Measurements from ENCODE around the gene NLRC5.
"Not testable (repeated sequence)": the region's sequence is repeated elsewhere in the genome, so short reads cannot be mapped to it uniquely, and the experiment has no call there.

The NLRC5 gene

GRCh38 chr16:56988161-56988947, 1.0 kb upstream of the NLRC5 start:
- DNase-seq (ENCODE audit: low read depth in 1 of 2, low spot score in 1 of 2): no peak
- no peak for TF ChIP-seq JUND (IDR thresholded peaks at IDR 0.05; ENCODE audit: low read depth)
- in situ Hi-C loops (cut with HindIII; ENCODE audit: low pct_unique_long_range_greater_than_20kb, low sequenced_read_pairs): no loop called here

DNA sequence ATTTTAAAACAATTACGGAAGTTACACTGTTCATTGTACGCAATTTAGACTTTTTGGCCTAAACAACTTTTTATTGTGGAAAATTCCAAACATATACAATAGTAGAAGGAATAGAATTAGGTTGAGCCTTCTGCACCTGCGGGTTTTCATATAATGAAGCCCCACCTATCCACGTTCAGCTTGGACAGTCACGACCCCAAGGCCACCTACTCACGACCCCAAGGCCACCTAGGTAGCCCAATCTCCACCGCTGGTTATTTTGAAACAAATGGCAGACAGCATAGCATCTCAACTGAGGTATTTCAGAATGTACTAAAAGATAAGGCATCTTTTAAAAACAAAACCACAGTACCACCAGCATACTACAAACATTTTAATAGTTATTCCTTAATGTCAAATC, 631 bp downstream of the NLRC5 start:
- no peak for TF ChIP-seq JUND (IDR thresholded peaks at IDR 0.05; ENCODE audit: low read depth)
- no peak for DNase-seq (ENCODE audit: low read depth in 1 of 2, low spot score in 1 of 2)
- in situ Hi-C loops (cut with HindIII; ENCODE audit: low pct_unique_long_range_greater_than_20kb, low sequenced_read_pairs): no loop called here

DNA sequence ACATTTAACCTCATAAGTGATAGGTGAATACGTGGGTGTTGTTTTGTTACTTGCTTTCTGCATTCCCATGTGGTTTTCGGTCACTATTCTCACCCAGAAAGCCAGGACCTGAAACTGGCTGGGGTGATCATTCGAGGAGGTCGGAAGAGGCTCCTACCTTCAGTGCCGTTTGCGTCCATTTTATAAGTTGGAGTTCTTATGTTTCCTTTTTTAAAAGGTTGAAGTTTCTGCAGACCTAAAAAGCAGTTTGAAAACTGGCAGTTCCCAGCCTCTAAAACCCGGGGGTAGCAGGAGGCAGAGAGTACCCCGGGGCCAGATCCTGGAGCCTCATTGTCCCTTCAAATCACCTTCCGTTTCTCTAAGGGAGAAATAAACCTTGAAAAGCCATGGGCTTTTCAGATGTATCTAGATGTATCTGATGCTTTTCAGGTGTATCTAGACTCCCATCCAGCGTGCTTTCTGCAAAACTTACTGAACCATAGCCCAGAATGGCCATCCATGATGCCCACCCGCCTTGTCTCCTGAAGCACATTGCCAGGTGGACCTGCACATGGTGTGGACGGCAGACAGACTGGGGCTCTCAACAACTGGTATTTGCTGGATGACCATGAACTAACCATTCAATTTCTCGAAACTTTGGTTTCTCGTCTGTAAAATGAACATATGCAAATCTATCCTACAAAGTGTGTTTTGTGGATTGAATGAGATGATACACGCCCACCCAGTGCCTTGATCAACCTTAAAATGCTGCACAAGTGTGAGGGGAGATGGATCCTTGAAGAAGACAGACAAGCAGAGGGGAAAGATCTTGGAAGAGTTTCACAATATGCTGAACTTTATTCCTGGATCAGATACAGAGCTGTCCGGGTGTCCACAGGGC, 1.3 kb downstream of the NLRC5 start:
- no peak for TF ChIP-seq JUND (IDR thresholded peaks at IDR 0.05; ENCODE audit: low read depth)

DNA sequence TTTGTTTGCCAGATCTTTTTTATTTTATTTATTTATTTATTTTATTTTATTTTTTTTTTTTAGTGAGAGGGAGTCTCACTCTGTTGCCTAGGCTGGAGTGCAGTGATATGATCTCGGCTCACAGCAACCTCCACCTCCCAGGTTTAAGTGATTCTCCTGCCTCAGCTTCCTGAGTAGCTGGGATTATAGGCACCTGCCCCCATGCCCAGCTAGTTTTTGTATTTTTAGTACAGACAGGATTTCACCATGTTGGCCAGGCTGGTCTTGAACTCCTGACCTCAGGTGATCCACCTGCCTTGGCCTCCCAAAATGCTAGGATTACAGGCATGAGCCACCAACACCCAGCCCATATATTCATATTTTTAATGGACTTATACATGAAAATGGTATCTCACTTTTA, 3.1 kb downstream of the NLRC5 start:
- in situ Hi-C loops (cut with HindIII; ENCODE audit: low pct_unique_long_range_greater_than_20kb, low sequenced_read_pairs); DNase-seq (ENCODE audit: low read depth in 1 of 2, low spot score in 1 of 2): not testable (repeated sequence)

More for the DNA sequence above, 1.3 kb downstream of the NLRC5 start:
- no peak for DNase-seq (ENCODE audit: low read depth in 1 of 2, low spot score in 1 of 2)
- in situ Hi-C loops (cut with HindIII; ENCODE audit: low pct_unique_long_range_greater_than_20kb, low sequenced_read_pairs): no loop called here

GRCh38 chr16:56993204-56993603, 3.8 kb downstream of the NLRC5 start:
- TF ChIP-seq JUND (IDR thresholded peaks at IDR 0.05; ENCODE audit: low read depth): no peak
- in situ Hi-C loops (cut with HindIII; ENCODE audit: low pct_unique_long_range_greater_than_20kb, low sequenced_read_pairs): no loop called here
- DNase-seq (ENCODE audit: low read depth in 1 of 2, low spot score in 1 of 2): no peak

- no peak for TF ChIP-seq JUND (IDR thresholded peaks at IDR 0.05; ENCODE audit: low read depth)
- DNase-seq (ENCODE audit: low read depth in 1 of 2, low spot score in 1 of 2): no peak
- in situ Hi-C loops (cut with HindIII; ENCODE audit: low pct_unique_long_range_greater_than_20kb, low sequenced_read_pairs): no loop called here
Measured at GRCh38 chr16:56994311-56994710, 5.0 kb downstream of the NLRC5 start.

DNA sequence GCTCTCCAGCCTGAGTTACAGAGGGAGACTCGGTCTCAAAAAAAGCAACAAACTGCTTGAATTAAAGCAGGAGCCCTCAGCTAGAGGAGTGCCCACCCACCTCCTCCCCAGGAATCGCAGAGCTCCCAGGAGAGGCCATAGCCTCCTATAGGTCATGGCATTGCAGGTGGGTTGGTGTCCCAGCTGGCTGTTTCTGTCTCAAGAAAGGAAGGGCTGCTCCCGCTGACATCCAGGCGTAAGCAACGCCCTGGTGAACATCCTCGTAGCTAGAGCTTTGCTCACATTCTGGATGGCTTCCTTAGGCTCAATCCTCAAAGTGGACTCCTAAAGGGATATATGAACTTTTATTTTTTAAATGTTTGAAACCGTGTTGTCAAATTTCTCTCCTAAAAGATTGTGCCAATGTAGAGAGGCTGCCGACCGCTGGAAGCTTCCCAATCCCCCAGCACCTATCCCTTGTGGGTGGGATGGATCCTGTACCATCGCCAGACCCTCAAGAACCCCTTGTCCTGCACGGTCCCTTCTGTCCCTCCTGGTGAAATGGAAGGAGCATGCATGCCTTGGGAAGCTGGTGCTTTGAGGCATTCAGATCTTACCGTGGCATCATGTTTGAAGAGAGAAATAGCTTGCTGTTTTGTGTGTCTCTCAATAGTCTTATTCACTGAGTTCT, 5.9 kb downstream of the NLRC5 start:
- no peak for DNase-seq (ENCODE audit: low read depth in 1 of 2, low spot score in 1 of 2)
- in situ Hi-C loops (cut with HindIII; ENCODE audit: low pct_unique_long_range_greater_than_20kb, low sequenced_read_pairs): no loop called here
- TF ChIP-seq JUND (IDR thresholded peaks at IDR 0.05; ENCODE audit: low read depth): no peak

DNA sequence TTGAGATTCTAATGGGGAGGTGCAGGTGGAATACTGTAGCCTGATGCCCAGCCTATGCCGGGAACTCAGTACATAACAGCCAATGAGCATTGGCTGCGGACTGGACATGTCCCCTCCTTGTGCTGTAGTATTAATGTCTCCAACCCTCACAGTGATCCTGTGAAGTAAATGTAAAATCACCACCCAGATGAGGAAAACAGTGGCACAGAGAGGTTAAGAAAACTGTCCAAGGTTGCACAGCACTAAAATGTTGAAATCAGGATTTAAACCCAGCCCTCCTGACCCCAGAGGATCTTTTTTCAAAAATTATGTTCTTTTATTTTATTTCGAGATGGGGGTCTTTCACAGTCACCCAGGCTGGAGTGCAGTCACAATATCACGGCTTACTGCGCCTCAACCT, 7.9 kb downstream of the NLRC5 start:
- no peak for DNase-seq (ENCODE audit: low read depth in 1 of 2, low spot score in 1 of 2)
- in situ Hi-C loops (cut with HindIII; ENCODE audit: low pct_unique_long_range_greater_than_20kb, low sequenced_read_pairs): no loop called here
- TF ChIP-seq JUND (IDR thresholded peaks at IDR 0.05; ENCODE audit: low read depth): no peak

DNA sequence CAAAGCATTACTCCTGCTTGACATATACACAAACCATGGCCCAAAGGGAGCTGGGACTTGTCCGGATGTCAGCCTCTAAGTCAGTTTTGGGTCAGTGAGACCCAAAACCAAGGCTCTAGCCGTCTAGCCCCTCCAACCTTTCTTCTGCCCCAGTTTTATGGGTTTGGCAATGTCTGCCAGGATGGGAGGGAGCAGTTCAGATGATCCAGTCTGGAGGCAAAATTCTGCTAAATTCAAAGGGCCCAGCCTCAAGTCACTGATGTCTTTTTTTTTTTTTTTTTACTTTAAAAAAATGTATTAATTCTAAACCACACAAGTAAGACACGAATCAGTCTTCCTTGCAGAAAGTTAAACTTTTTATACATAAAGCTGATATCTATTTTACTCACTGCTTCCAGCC, 8.6 kb downstream of the NLRC5 start:
- DNase-seq (ENCODE audit: low read depth in 1 of 2, low spot score in 1 of 2): no peak
- in situ Hi-C loops (cut with HindIII; ENCODE audit: low pct_unique_long_range_greater_than_20kb, low sequenced_read_pairs): no loop called here
- TF ChIP-seq JUND (IDR thresholded peaks at IDR 0.05; ENCODE audit: low read depth): no peak

GRCh38 chr16:56998352-56998751, 9.0 kb downstream of the NLRC5 start:
- no peak for DNase-seq (ENCODE audit: low read depth in 1 of 2, low spot score in 1 of 2)
- TF ChIP-seq JUND (IDR thresholded peaks at IDR 0.05; ENCODE audit: low read depth): no peak
- in situ Hi-C loops (cut with HindIII; ENCODE audit: low pct_unique_long_range_greater_than_20kb, low sequenced_read_pairs): no loop called here

GRCh38 chr16:56998861-56999260, 9.5 kb downstream of the NLRC5 start:
- no peak for TF ChIP-seq JUND (IDR thresholded peaks at IDR 0.05; ENCODE audit: low read depth)
- in situ Hi-C loops (cut with HindIII; ENCODE audit: low pct_unique_long_range_greater_than_20kb, low sequenced_read_pairs): no loop called here
- DNase-seq (ENCODE audit: low read depth in 1 of 2, low spot score in 1 of 2): no peak

- no peak for DNase-seq (ENCODE audit: low read depth in 1 of 2, low spot score in 1 of 2)
- in situ Hi-C loops (cut with HindIII; ENCODE audit: low pct_unique_long_range_greater_than_20kb, low sequenced_read_pairs): no loop called here
- no peak for TF ChIP-seq JUND (IDR thresholded peaks at IDR 0.05; ENCODE audit: low read depth)
Measured at GRCh38 chr16:56999409-57000270, 10.3 kb downstream of the NLRC5 start.
